ENCODE measurements around the gene RAPGEF3.

Gene RAPGEF3

DNA sequence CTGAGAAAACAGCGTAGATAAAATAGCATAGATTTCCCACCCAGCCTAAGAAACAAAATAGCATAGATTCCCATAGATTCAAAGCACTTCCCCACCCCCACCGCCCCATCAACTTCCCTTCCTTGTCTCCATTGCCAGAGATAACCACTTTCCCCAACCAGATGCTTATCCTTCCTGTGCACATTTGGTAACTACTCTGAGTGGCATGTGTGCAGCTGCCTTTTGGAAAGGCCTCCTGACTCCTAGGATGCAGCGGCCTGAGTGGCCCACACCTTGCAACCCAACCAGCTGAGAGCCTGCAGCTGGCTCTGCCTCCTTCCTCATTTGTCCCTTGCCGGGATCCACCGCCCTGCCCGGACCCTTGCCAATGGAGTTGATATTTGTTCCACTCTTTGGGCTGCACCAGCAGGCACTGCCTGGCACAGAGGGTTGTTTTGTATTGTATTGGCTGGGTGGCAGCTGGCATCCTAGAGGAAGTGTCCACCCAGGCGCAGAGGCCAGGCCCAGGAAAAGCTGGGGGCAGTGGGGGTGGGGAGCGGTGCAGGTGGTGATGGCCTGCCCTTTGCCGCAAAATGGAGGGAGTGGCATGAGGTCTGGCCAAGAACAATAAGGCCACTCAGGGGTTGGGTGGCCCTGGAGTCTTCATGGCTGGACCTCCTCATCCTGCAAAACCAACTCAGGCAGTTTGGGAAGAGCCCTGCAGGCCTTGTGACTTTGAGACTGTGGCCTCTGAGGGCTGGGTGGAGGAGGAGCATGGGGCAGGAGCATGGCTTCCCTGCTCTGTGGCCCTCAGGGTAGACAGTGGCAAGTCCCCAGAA is 19.3 kb upstream of the RAPGEF3 start:
- TF ChIP-seq, protein P1, sequence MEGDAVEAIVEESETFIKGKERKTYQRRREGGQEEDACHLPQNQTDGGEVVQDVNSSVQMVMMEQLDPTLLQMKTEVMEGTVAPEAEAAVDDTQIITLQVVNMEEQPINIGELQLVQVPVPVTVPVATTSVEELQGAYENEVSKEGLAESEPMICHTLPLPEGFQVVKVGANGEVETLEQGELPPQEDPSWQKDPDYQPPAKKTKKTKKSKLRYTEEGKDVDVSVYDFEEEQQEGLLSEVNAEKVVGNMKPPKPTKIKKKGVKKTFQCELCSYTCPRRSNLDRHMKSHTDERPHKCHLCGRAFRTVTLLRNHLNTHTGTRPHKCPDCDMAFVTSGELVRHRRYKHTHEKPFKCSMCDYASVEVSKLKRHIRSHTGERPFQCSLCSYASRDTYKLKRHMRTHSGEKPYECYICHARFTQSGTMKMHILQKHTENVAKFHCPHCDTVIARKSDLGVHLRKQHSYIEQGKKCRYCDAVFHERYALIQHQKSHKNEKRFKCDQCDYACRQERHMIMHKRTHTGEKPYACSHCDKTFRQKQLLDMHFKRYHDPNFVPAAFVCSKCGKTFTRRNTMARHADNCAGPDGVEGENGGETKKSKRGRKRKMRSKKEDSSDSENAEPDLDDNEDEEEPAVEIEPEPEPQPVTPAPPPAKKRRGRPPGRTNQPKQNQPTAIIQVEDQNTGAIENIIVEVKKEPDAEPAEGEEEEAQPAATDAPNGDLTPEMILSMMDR (IDR thresholded peaks at IDR 0.05; ENCODE audit: low read depth, low read length, missing control alignments) = no peak
- in situ Hi-C loops (cut with HindIII; ENCODE audit: low sequenced_read_pairs) = loop anchor here (10.0 kb wide), 1 partner anchor 63 kb away; no protein-coding TSS in a partner anchor
- no peak overlapping the region for H3K4me3 ChIP-seq (ENCODE audit: low read depth, low read length)
- no peak for DNase-seq (ENCODE audit: low read depth)

DNA sequence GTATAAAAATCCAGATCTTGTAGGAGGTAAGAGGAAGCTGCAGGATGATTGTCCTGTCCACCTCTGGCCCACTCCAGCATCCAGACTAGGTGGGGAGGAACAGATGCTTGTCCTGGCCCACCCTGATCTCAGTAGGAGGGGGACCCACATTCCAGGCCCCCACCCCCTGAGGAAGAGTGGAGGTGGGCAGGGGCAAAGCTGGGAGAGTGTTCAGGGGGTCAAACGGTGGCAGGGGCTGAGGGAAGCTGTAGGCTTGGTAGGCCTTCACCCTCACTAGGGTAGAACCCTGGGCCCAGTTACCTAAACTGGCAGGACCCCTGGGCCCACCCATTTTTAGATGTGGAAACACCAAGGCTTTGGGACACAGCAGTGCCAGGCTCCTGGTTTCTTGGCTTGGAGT is 18.5 kb upstream of the RAPGEF3 start:
- in situ Hi-C loops (cut with HindIII; ENCODE audit: low sequenced_read_pairs) = loop anchor here (10.0 kb wide), 1 partner anchor 62 kb away; no protein-coding TSS in a partner anchor
- TF ChIP-seq, protein P1 (IDR thresholded peaks at IDR 0.05; ENCODE audit: low read depth, low read length, missing control alignments) = no peak
- H3K4me3 ChIP-seq (ENCODE audit: low read depth, low read length) = no peak overlapping the region
- no peak for DNase-seq (ENCODE audit: low read depth)

DNA sequence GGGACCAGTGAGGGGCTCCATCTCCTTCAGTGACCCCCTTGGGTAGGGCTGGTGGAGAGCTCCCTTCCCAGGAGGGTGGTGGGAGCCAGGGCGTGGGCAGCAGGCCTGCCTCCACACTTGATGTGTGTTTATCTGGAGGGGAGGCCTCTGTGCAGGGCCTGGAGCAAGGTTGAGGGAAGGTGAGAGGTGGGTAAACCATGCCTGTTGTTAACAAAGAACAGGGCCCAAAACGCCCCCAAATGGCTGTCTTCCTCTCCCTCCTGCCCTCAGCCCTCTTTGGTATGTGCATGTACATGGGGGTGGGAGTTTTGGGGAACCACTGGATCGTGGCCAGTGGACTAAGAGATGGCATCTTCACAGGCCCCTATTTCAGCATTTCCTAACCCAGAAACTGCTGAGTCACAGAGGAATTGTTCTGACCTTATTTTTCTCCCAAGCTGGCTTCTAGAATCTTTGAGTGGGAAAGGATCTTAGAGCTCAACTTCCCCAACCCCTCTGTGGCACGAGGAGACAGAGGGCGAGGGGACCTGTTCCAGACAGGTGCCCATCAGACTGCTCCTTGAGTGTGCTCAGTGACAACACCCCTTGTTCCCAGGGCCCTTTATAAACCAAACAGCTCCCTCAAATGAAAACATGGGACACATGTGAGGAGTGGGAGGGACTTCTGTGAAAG is 17.9 kb upstream of the RAPGEF3 start:
- TF ChIP-seq, protein P1 (IDR thresholded peaks at IDR 0.05; ENCODE audit: low read depth, low read length, missing control alignments) = no peak
- no peak overlapping the region for H3K4me3 ChIP-seq (ENCODE audit: low read depth, low read length)
- in situ Hi-C loops (cut with HindIII; ENCODE audit: low sequenced_read_pairs) = loop anchor here (10.0 kb wide), 1 partner anchor 62 kb away; no protein-coding TSS in a partner anchor
- DNase-seq (ENCODE audit: low read depth) = no peak

DNA sequence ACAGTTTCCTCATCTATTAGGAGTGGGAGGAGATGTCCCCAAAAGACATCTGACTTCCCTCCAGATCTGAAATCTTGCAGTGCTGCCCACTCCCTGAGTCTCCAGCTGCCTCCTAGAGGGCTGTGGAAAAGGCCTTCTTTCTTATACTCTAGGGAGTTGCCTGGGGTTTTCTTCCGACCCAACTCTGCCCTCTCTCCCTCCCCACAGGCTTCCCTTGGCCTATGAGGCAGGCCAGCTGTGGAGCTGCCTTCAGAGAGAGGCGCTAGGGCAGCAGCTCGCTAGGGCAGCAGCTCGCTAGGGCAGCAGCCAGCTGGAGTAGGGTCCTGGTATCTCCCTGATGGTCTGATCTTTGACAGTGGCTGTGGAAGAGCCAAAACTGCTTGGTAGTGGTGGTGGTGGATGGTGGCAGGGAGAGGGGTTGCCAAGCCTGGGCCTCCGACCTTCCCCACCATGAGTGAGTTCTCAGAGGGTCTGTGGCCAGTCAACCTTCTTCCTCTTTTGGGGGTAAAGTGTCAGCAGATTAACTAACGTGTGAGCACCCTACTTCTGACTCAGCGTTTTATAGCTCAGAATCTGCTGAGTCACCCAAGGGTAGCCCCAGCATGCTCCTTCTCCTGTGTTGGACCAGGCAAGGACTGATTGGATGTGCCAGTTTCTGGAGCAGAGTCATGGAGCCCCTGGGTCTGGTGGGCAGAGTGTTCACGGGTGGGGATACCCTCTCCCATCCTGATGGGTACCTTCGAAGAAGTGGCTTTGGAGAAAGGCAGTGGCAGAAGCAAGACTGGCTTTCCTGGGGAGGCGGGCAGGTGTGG is 16.6 kb upstream of the RAPGEF3 start:
- DNase-seq (ENCODE audit: low read depth) = no peak
- in situ Hi-C loops (cut with HindIII; ENCODE audit: low sequenced_read_pairs) = loop anchor here (10.0 kb wide), 1 partner anchor 61 kb away; no protein-coding TSS in a partner anchor
- TF ChIP-seq, protein P1 (IDR thresholded peaks at IDR 0.05; ENCODE audit: low read depth, low read length, missing control alignments) = no peak
- H3K4me3 ChIP-seq (ENCODE audit: low read depth, low read length) = no peak overlapping the region

DNA sequence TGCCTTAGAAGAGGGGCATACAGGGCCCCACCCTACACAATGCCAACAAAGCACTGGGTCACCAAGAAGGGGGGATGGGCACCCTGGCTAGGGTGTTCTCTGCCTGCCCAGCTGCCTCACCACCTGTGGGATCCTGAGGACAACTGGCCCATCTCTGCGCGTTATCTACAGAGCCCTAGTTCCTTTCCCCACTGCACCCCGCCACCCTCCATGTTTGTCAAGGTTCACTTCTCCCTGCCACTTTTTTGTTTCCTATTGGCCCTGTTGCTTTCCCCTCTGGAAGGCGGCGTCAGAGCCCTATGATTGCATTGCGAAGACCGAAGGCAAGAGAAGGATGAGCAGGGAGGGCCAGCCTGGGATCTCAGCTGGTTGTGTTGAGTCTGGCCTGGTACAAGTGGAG is 16.0 kb upstream of the RAPGEF3 start:
- DNase-seq (ENCODE audit: low read depth) = no peak
- H3K4me3 ChIP-seq (ENCODE audit: low read depth, low read length) = no peak overlapping the region
- TF ChIP-seq, protein P1 (IDR thresholded peaks at IDR 0.05; ENCODE audit: low read depth, low read length, missing control alignments) = no peak
- in situ Hi-C loops (cut with HindIII; ENCODE audit: low sequenced_read_pairs) = loop anchor here (10.0 kb wide), 1 partner anchor 60 kb away; no protein-coding TSS in a partner anchor

Measured in astrocyte of the cerebellum (primary cell).